GM18858 (cell line): ENCODE measurements around the gene PIP5KL1.

ENCODE experiments used
- ATAC-seq: cut with Tn5 transposase; IDR thresholded peaks from one replicate; pipeline ENCODE4 v1.9.1; 2021; ENCODE audit not compliant: unreplicated experiment

Gene PIP5KL1

DNA sequence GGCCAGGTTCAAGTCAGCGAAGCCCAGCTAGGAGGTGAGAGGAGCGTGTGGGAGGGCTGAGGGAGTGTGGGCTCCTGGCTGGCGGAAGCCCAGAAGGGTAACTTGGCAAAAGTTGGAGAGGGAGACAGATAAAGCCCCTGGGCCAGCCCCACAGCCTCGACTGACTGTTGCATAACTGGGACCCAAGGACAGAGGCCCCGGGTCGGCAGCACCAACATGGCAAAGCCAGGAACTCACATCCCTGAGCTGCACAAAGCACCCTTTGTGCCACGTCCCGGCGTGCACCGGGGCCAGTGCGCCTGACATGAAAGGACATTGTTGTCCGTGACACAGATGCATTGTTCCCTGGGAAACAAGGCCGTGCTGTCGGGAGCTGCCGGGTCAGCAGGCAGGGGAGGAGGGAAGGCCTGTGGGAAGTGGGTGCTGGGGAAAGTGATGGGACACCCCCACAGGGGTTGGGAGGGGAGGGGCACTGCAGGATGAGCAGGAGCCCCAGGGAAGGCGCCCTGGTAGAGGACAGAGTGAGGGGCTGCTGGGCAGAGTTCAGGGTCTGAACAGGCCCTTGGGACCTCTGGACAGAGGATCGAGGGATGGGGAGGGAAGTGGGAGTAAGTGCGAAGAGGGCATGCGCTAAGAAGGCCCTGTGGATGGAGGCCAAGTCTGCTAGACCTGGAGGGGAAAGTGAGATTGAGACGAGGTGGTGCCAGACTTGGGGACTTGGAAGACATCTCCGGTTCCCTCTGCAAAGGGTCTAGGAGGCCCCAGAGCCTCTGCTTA is 20.1 kb upstream of the PIP5KL1 start:
- no peak for ATAC-seq

DNA sequence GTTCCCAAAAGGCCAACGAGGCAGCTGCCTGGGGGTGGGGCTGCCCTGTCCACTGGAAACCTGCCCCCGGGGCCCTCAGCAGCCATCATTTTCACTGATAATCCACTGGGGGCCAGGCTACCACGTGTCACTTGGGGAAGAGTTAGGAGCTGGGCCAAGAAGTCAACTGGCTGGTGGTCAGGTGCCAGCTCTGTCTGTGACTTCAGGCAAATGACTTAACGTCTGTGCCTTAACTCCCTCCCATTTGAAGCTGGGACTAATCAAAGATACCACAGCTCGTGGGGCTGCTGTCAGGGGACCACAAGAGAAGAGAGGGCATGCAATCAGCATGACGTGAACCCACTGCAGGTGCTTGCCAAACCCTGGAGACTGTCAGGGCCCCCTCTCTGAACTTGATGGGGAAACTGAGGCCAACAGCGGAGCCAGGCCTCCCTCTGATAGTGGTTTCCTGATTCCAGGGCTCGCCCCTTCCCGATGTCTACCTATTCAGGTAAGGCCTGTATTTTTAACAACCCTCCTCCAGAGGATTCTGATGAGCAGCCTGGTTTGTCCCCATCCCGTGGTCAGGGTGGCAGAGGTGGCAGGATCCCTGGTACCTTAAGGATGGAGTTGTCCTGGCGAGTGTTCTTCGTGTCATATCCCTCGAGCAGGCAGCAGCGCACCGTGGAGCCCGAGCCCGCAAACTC is 19.4 kb upstream of the PIP5KL1 start:
- ATAC-seq = no peak

DNA sequence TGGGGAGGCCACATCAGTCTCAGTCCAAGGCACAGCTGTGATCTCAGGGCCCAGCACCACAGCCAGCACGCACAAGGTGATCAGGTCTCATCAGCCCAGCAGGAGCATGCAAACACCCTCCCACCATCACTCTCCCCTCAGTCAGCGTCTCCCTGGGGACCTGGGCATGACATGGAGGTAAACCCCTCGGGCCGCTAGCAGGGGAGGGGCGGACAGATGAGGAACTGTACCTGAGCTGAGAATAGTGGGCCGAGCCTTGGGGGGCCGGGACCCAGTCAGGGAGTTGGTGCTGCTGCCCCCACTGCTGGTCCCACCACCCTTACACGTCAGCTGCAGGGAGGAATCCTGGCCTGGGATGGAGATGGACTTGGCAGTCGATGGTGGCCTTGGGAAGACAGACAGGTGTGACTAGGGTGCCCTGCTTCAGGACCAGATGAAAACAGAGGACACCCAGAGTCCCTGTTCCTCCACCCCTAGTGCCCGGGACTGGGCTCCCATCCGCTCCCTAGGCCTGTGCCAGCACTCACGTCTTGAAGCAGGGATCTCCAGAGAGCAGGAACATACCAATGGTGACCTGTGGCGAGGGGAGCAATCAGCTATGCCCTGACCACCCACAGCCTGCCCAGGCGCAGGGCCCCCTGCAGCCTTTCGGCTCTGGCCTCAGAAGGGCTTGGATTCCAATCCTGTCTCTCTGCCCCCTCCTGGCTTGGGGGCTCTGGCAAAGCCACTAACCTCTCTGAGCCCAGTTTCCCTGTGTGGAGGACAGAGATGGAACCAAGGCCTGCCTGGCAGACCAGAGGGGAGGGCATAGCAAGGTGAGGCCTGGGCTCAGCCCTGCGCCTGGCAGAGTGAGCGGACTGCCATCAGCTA is 17.5 kb upstream of the PIP5KL1 start:
- ATAC-seq = no peak

DNA sequence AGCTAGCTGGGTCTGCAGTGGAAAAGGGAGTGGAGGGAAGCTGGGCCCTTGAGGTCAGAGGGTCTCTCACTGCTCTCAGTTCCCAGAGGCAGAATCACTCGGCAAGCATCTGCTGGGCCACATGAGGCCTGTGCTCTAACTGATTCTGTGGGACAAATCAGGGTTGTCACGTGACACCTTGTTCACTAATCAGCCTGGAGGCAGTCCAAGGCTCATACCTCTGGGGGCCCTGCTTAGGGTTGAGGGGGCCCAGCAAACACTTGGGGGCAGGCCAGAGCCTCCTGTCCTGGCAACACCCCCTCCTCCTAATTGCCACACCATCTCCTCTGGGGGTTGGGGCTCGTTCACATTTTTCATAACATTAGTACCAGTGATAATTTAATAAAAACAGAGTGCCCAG is 16.2 kb upstream of the PIP5KL1 start:
- ATAC-seq = no peak

DNA sequence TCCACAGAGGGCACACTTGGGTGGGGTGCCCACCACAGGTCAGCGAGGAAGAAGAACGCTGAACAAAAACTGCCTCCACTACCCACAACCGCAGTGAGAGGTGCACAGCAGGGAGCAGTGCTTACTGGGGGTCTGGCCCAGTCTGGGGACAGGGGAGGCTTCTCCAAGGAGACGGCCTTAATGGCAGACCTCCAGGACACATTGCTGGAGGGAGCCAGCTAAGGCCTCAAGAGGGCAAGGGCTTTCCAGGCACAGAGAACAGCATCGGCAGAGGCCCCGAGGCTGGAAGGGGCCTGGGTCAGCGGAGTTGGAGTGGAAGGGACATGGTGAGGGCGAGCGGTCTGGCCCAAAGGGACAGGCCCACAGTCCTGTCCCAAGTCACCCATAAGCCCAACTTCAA is 15.4 kb upstream of the PIP5KL1 start:
- no peak for ATAC-seq

DNA sequence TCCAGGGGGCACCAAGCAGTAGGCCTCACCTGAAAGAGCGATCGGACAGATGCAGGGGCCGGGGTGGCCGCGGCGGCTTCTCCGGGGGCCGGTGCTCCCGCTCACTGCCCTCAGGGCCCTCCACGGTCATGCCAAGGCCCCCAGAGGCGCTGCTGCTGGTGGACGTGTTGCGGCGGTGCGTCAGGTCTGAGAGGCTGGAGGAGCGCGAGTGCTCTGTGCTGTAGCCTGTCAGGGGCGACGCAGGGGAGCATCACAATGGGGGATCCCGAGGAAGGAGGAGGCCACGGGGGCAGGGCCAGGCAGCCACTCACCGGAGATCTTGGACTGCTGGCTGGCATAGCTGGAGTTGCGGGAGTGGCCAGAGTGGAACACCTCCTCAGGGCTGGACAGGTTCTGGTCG is 14.8 kb upstream of the PIP5KL1 start:
- no peak for ATAC-seq

DNA sequence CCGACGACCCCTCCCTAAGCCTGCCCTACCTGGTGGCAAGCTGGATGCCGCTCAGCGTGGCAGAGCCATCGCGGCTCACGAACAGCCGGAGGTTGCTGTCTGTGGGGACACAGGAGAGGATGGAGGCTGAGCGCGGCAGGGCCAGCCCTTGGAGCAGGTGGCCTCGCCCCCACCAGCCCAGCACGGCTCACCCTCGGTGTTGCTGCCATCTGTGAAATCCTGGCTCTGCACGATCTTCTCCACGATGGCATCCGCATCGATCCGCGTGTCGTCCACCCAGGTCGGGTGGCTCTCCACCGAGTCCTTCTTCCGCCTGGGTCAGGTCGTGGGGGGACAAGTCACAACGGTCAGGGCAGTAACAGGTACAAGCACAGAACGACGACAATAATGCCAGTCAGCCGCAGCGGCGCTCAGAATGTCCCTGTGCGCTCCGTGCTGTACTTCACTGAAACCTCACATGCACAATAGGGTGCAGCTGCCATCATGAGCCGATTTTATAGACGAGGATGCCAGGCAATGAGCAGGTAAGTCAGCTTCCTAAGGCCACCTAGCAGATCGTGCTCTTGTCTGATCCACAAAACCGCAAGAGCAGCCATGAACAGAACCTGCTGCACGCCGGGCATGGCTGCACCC is 14.1 kb upstream of the PIP5KL1 start:
- ATAC-seq = no peak

DNA sequence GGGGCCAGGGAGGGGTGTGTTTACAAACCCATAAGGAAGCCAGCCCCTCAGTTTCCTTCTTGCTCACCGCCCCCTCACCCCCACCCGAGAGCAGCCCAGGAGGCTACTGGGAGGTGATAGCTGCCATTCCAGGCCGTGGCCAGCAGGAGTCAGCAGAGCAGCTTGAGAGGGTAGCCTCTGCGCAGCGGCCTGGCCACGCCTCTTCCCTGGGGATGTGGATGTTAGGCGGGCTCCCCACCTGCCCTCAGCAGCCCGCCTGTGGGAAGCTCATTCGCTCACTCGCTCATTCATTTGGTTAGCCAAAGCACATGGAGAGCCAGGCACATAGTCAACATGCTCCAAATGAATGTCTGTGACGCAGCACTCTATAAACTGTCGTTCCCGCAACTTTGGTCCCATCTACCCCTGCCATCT is 13.2 kb upstream of the PIP5KL1 start:
- peak; percentile 51 for ATAC-seq

DNA sequence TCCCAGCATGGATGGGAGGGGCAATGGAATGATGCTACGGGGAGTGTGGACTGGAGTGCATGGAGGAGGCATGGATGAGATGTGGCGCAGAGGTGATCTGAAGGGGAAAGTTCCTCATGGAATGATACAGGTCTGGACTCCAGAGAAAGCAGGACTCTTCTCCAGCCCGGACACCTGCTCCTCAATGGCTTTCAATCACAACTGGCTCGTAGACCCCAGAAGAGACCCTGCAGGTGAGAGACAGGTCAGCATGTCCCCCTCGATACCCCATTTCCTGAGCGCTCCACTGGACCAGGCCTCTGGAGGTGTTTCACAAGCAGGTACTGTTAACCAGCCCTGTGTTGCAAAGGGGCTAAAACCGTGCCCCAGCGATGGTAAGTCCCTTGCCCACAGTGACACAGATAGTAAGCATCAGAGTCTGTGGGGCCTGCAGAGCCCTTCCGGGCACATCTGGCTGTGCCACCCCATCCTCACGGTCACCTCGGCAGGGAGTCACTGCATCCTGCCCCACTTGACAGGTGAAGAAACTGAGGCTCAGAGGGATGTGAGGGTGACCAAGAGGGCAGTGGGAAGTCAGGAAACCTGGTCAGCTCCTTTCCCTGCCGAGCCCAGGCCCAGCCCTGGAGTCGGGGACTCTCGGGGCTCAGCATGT is 12.6 kb upstream of the PIP5KL1 start:
- ATAC-seq = no peak

DNA sequence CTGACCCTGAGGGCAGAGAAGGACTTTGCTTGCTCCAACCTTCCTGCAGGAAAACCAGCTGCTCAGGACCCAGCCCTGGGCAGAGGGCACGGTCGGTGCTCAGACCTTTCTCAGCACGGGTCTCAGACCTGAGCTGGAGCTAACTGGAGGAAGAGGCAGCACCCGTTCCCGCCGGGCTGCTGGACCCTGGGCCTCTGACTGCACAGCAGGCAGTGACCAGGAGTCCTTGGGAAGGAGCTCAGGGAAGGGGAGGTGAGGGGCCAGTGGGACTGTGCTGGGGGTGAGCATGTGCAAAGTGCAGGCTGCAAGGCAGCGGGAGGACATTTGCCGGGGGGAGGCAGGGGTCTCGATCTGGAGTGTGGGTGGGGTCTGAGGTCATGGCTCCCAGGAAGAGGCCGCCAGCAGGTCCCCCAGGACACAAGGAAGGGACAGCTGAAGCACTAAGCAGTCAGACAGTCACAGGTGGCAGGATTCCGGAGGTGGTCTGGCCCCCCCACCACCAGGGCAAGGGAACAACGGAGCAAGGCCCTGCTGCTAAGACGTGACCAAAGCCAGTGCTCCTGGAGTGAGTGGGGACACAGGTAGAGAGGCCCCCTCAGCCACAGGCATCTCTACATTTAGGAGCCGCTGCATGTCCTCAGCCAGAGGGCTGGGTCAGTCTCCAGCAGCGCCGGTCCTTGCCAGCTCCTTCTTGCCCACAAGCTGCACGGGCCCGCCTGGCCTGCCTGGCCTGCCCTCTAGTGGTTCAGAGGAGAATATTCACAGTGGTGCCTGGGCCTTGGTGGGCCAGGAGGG is 11.8 kb upstream of the PIP5KL1 start:
- no peak for ATAC-seq

DNA sequence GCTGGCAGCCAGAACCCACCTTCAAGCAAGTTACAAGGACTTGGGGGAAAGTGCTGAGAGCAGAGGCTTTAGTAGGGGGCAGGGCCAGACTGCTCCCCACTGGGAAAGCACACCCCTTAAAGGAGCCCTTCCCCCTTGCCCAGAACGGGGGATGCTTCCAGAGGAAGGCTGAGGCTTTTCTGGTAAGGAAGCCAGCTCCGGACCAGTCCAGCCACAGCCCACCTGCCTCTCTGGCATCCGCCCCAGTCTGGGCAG is 11.3 kb upstream of the PIP5KL1 start:
- ATAC-seq = no peak

DNA sequence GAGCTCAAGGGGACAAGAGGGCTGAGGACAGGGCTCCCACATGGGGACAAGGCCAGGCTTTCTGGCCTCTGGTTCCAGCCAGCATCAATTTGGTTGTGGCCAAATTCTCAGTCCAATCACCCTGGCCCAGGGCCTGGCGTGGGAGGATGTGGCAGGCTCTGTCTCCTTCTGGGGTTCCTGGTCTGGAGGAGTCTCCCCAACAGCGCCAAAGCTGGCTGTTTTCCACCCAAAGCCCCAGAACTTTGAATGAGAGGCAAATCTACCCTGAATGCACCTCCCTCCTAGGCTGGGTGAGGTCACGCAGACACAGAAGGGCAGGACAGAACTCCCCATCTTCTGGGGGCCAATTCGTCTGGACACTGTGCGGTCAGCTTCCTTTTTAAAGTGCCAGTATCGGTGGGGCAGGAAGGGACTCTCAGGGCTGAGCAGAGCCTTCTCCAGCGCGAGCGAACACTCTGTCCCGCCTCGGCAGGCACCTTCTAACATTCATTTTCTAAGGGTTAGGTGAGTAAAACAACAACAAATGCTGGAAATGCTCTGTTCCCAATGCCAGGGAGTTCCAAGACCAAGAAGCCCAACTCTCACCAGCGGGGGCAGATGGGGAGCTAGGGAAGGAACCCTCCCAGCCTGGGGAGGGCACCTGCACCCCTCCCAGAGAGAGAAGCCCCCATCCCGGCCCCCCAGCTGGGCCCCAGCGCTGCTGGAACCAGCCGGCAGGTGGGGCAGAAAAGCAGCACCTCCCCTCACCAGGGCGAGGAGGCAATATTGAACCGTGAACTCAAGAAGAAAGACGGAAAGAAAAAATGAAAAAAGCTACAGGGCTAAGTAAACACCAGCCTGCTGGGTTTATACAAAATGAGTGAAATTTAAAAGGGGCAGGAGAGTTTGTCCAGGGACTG is 10.7 kb upstream of the PIP5KL1 start:
- ATAC-seq = no peak

DNA sequence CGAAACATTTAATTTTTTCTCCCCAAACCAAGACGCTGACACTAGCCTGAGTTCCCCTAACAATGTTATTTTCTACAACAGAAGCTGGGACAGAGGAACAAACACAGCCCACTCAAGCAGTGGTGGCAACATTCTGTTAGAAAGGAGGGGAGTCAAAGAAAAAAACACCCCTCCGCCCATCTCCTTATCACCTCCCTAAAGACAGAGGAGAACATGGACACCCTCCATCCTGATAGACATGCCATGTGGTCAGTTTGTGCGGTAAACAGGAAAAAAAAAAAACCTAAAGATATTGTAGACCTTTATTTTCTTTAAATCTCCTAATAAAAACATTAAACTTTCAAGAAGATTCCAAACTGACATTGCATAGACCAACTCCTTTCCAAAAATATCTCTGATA is 10.0 kb upstream of the PIP5KL1 start:
- ATAC-seq = no peak

DNA sequence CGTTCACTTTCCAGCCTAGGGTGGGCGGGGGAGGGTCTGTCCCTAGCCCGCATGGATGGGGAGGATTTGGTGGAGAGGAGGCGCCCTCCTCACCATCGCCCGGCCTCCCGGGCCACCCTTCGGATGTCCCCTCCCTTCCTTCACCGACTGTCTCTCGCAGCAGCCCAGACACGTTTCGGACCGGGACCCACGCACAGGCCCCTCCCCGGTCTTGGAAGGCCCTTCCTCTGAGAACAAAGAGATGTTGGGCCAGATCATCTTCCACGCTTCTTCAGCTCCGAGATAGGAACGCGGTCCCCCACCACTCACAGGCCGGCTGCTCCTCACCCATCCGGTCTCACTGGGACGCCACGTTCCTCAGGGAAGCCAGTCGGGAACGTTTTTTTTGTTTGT is 7.7 kb upstream of the PIP5KL1 start:
- no peak for ATAC-seq

DNA sequence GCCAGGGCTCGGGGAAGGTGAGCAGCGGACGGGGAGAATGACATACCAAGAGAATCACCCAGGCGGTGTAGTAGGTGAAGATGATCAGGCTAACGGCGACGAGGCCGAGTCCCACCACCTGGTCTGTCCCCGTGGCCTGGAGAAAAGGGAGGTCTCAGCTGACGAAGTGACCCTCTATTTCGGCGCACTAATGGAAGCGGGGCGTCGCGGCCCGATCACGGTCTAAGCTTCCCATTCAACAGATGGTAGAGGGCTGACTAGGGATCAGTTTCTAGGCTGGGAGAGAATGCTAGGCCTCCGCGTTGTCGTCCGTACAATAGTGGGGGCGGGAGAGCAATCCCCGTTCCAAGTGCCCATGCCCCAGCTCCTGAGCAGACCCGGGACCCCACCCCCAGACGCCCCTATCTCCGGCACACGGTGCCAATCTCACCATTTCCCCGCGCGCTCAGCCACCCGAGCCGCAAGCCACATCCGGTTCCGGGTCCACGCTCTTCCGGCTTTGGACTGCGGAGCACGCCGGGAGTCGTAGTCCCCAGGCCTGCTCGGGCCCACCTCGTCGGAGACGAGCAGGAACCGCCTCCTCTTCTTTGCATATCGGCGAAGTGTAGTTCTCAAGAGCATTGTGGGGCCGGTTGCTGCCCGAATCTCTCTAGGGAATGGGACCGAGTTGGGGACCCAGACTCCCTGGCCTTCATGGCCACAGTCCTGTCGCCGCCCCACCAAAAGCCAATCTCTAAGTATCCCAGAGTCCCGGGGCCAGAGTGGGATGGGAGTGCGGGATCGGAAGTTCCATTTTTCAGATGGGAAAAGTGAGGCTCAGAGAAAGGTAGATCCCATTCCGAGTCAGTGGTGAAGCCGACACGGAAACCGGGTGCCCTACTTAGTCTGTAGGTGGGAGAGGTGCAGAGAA is 7.1 kb upstream of the PIP5KL1 start, which contains the start of gene DPM2:
Gene DPM2, minus strand, starts transcription at position 467 of the 910 bp plus-strand sequence. Its CDS starts 34 bp downstream, at position 433.
- peak; percentile 66 for ATAC-seq

DNA sequence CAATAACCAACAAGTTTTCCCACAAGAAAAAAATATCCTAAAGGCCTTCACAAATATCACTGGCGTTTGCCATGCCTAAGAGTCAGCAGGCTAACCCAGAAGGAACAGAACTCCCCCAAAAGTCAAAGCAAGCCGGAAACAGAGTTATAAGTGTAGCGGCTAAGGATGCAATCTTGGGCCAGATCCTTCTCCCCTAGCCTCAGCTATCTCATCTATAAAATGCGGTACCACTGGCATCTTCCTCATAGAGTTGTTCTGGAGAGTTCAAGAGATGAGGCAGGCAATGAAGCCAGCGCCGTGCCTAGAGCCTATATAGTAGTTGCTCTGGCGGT is 6.4 kb upstream of the PIP5KL1 start:
- ATAC-seq = no peak

DNA sequence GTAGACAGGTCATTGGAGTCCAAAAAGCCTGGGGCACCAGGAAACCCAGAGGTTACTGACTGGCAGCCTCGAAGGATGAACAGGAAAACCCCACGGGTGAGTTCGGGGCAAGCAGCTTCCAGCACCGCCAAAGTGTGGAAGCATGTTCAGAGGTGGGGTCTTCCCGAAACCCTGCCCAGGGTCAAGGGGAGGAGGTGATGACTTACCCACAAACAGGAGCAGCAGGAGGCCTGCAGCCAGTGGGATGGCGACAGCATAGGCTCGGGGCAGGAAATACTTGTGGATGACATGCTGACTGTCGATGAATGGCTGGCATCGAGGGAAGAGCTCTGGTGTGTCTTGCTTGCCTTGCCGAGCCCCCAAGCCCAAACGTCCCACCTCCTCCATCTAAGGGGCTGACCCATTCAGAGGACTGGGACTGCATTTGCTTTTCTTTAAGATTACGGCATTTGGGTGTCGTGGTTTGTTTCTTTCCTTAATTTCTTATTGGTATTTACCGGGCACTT is 5.8 kb upstream of the PIP5KL1 start:
- no peak for ATAC-seq

DNA sequence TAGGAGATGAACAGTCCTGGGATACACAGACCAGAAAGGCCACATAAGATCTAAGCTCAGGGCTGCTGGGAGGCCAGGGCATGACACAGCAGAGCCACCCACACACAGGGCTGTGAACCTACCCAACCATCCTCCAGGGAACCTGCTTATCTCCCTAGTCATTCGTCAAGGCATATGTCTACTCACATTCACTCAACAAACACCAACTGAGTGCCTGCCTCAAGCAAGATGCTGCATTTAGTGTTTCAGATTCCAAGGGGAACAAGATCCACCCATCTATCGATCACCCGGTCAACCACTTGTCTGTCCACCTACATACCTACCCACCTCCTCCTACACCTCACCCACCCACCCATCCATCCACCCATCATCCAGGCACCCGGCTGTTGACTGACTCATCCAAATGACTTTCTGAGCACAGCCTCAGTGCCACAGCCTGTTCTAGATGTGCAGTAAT is 5.2 kb upstream of the PIP5KL1 start:
- no peak for ATAC-seq
